Liver (tissue), 9 donors: ENCODE measurements around the gene ZNF783. TPM values are rescaled to one million over a fixed set of nuclear protein-coding genes. Genes with fewer than 3 reads are reported as not detected.
"Not testable (repeated sequence)": the region's sequence is repeated elsewhere in the genome, so short reads cannot be mapped to it uniquely, and the experiment has no call there.

Experiments used
- DNase-seq: peaks from one replicate; pipeline ENCODE4 v3.0.0-alpha.2; 2017; ENCODE audit warnings: low spot score
- H3K27ac ChIP-seq, 2 donors: one replicate each; pipeline ENCODE4 v1.7.0; 2013; ENCODE audit warnings: inconsistent platforms in 2 of 2, low read length in 2 of 2, control low read depth in 1 of 2, low read depth in 1 of 2, mild to moderate bottlenecking in 1 of 2
- H3K27me3 ChIP-seq, 4 donors: one replicate each; pipeline versions ENCODE4 v1.6.1 to v1.7.0; 2013; ENCODE audit warnings: low read length in 3 of 4, inconsistent platforms in 1 of 4, mild to moderate bottlenecking in 1 of 4, moderate library complexity in 1 of 4; ENCODE audit not compliant: control insufficient read depth in 4 of 4, insufficient read depth in 4 of 4
- H3K36me3 ChIP-seq, 4 donors: one replicate each; pipeline versions ENCODE4 v1.6.1 to v1.7.0; 2013; ENCODE audit warnings: low read length in 3 of 4, mild to moderate bottlenecking in 3 of 4, low read depth in 1 of 4, moderate library complexity in 1 of 4; ENCODE audit not compliant: control insufficient read depth in 4 of 4, insufficient read depth in 3 of 4
- H3K4me1 ChIP-seq, 4 donors: one replicate each; pipeline versions ENCODE4 v1.6.1 to v1.7.0; 2013; ENCODE audit warnings: low read length in 3 of 4, mild to moderate bottlenecking in 3 of 4, moderate library complexity in 1 of 4; ENCODE audit not compliant: control insufficient read depth in 4 of 4, insufficient read depth in 4 of 4
- H3K4me3 ChIP-seq, 3 donors: one replicate each; pipeline versions ENCODE4 v1.6.1 to v1.7.0; 2013; ENCODE audit warnings: low read length in 3 of 3, control low read depth in 1 of 3, low read depth in 1 of 3, mild to moderate bottlenecking in 1 of 3
- H3K9ac ChIP-seq, 2 donors: one replicate each; pipeline ENCODE4 v1.7.0; 2013; ENCODE audit warnings: low read length in 2 of 2, mild to moderate bottlenecking in 2 of 2, moderate library complexity in 2 of 2, control low read depth in 1 of 2, low read depth in 1 of 2
- H3K9me3 ChIP-seq, 4 donors: one replicate each; pipeline versions ENCODE4 v1.6.1 to v1.7.0; 2013; ENCODE audit warnings: low read length in 3 of 4; ENCODE audit not compliant: control insufficient read depth in 4 of 4
- CTCF ChIP-seq: fragments of 150-350 bp; IDR thresholded peaks from 2 replicates; pipeline ENCODE4 v1.5.1; 2017; ENCODE audit warnings: improper control_type of control experiment, low read depth, low read length; ENCODE audit not compliant: missing input control
- EGR1 ChIP-seq, 2 donors: IDR thresholded peaks; 2 replicates each; pipeline ENCODE4 v1.6.1; 2016 to 2018; ENCODE audit warnings: antibody characterized with exemption in 2 of 2, low read depth in 2 of 2
- FOXA1 ChIP-seq: IDR thresholded peaks from 2 replicates; pipeline ENCODE4 v1.6.1; 2016; ENCODE audit warnings: antibody characterized with exemption
- FOXA2 ChIP-seq: IDR thresholded peaks from 2 replicates; pipeline ENCODE4 v1.6.1; 2016; ENCODE audit warnings: antibody characterized with exemption
- HNF4G ChIP-seq: IDR thresholded peaks from 2 replicates; pipeline ENCODE4 v1.6.1; 2016; ENCODE audit warnings: antibody characterized with exemption
- JUND ChIP-seq, 2 donors: IDR thresholded peaks; 2 replicates each; pipeline ENCODE4 v1.6.1; 2016; ENCODE audit warnings: antibody characterized with exemption in 2 of 2
- NR2F2 ChIP-seq: IDR thresholded peaks from 2 replicates; pipeline ENCODE4 v1.6.1; 2016; ENCODE audit warnings: antibody characterized with exemption
- REST ChIP-seq: IDR thresholded peaks from 2 replicates; pipeline ENCODE4 v1.6.1; 2016; ENCODE audit warnings: antibody characterized with exemption, mild to moderate bottlenecking
- SP1 ChIP-seq: IDR thresholded peaks from 2 replicates; pipeline ENCODE4 v1.6.1; 2018; ENCODE audit warnings: antibody characterized with exemption, mild to moderate bottlenecking
- TAF1 ChIP-seq: conservative IDR thresholded peaks from 2 replicates; pipeline ENCODE4 v1.6.1; 2016; ENCODE audit warnings: antibody characterized with exemption, mild to moderate bottlenecking
- YY1 ChIP-seq: IDR thresholded peaks from 2 replicates; pipeline ENCODE4 v1.6.1; 2016; ENCODE audit warnings: antibody characterized with exemption, mild to moderate bottlenecking
- ZBTB33 ChIP-seq: IDR thresholded peaks from 2 replicates; pipeline ENCODE4 v1.6.1; 2016; ENCODE audit warnings: antibody characterized with exemption
- WGBS: extraction: QIAGEN DNeasy Blood & Tissue Kit; methylation state at CpG from one replicate; pipeline ENCODE4 v1.1.7; 2013; 5-methylcytosine and 5-hydroxymethylcytosine counted together
- polyA plus RNA-seq, 2 donors: library from polyadenylated mRNA; stranded (reverse) in 1 of 2; unstranded in 1 of 2; fragments of 200-250 nt in 1 of 2; fragments of >200 nt in 1 of 2; fragmentation: Nextera tagmentation in 1 of 2; extraction: Ambion mirVana in 1 of 2; gene quantifications; one replicate each; pipeline versions ENCODE4 v1.2.1 to v1.2.3, GENCODE V29; 2013 to 2015
- total RNA-seq, 2 donors: library from RNA; depleted of rRNA; stranded (reverse); fragments of >200 nt; gene quantifications; one replicate each; pipeline ENCODE4 v1.2.3, GENCODE V29; 2014
- donor health status: healthy.
- donor health status: healthy.
- donor health status: healthy.
- donor health status: healthy.
- donor health status: healthy.

The ZNF783 gene
- total and polyA plus RNA-seq, 4 donors = 1.5 to 4.3 (median 1.8) TPM

- TF ChIP-seq ZBTB33 (no peak), JUND (IDR thresholded peaks at IDR 0.05) (no peak)
Measured at GRCh38 chr7:149267733-149268132, 5.7 kb downstream of the ZNF783 start (continued).

GRCh38 chr7:149274424-149274823 is 12.4 kb downstream of the ZNF783 start:
- not testable (repeated sequence) for H3K27ac ChIP-seq, H3K4me1 ChIP-seq, DNase-seq, H3K9me3 ChIP-seq, H3K27me3 ChIP-seq, H3K9ac ChIP-seq, H3K4me3 ChIP-seq
- H3K36me3 ChIP-seq = peaks cover 3 to 14% (median 6%) of the 10 kb centered on the region in 4 donors
- WGBS = over 99% methylated on average over 8 of the region's 8 CpGs

GRCh38 chr7:149277871-149278270 is 15.9 kb downstream of the ZNF783 start:
- Histone ChIP-seq H3K4me1 (no peaks in the 10 kb centered on the region), H3K27ac (no peak overlapping the region), H3K4me3 (no peak overlapping the region), H3K9ac (no peak overlapping the region), H3K36me3 (peaks cover 0 to 14% (median 5%) of the 10 kb centered on the region in 4 donors), H3K27me3 (no peaks in the 10 kb centered on the region), H3K9me3 (no peaks in the 10 kb centered on the region)
- no peak for DNase-seq
- 97% methylated on average over 9 of the region's 9 CpGs for whole genome bisulfite sequencing
- TF ChIP-seq HNF4G = no peak
- no peak for TF ChIP-seq CTCF
- TF ChIP-seq NR2F2 = no peak
- TF ChIP-seq EGR1 (IDR thresholded peaks at IDR 0.05; ENCODE audit: low read depth in 2 of 2) = no peak
- TF ChIP-seq SP1 = no peak
- no peak for TF ChIP-seq TAF1
- no peak for TF ChIP-seq JUND (IDR thresholded peaks at IDR 0.05)
- no peak for TF ChIP-seq YY1
- no peak for TF ChIP-seq FOXA1

- TF ChIP-seq REST (no peak), NR2F2 (no peak), FOXA2 (no peak), FOXA1 (no peak), ZBTB33 (no peak)
- no peak overlapping the region for H3K9ac ChIP-seq
- H3K9me3 ChIP-seq = no peaks in the 10 kb centered on the region
- H3K27ac ChIP-seq = no peak overlapping the region
- peaks cover 0 to 14% (median 5%) of the 10 kb centered on the region in 4 donors for H3K36me3 ChIP-seq
- H3K4me1 ChIP-seq = peaks cover 0 to 1% (median under 1%) of the 10 kb centered on the region in 4 donors
- DNase-seq = no peak
- H3K27me3 ChIP-seq = no peaks in the 10 kb centered on the region
- 97% methylated on average over 11 of the region's 11 CpGs for WGBS
- no peak overlapping the region for H3K4me3 ChIP-seq
Measured at GRCh38 chr7:149278396-149278795, 16.4 kb downstream of the ZNF783 start.
